Measurements from ENCODE around the gene SMAD9.

DNA sequence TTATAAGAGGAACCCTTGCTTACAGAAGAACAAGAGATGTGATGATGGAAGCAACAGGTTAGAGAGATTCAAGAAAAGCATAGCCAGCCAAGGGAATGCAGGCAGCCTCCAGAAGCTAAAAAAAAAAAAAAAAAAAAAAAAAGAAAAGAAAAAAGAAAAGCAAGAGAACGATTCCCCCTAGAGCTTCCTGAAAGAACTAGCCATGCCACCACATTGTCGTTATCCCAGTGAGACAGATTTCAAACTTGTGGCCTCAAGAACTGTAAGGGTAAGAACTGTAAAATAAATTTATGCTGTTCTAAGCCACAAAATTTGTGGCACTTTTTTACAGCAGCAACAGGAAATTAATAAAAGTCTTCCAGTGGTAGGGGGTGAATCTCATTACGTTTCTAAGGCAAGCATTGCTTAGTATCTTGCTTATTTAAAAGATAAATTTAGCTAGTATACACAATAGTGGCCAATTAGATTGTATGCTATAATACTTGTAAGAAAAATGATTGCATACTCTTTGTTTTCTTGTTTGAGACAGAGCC is 79.3 kb downstream of the SMAD9 start:
- TF ChIP-seq, protein P1, sequence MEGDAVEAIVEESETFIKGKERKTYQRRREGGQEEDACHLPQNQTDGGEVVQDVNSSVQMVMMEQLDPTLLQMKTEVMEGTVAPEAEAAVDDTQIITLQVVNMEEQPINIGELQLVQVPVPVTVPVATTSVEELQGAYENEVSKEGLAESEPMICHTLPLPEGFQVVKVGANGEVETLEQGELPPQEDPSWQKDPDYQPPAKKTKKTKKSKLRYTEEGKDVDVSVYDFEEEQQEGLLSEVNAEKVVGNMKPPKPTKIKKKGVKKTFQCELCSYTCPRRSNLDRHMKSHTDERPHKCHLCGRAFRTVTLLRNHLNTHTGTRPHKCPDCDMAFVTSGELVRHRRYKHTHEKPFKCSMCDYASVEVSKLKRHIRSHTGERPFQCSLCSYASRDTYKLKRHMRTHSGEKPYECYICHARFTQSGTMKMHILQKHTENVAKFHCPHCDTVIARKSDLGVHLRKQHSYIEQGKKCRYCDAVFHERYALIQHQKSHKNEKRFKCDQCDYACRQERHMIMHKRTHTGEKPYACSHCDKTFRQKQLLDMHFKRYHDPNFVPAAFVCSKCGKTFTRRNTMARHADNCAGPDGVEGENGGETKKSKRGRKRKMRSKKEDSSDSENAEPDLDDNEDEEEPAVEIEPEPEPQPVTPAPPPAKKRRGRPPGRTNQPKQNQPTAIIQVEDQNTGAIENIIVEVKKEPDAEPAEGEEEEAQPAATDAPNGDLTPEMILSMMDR (conservative IDR thresholded peaks at IDR 0.05; ENCODE audit: low read length): no peak
- TF ChIP-seq EZH2phosphoT487 (IDR thresholded peaks at IDR 0.05; ENCODE audit: borderline replicate concordance, low read depth, low read length): no peak
